Activated CD8-positive, alpha-beta memory T cell treated with anti-CD3 and anti-CD28 coated beads for 1 hour (primary cell): ENCODE results near the gene FCHO2.
"Not testable (repeated sequence)": the region's sequence is repeated elsewhere in the genome, so short reads cannot be mapped to it uniquely, and the experiment has no call there.

Experiments
- DNase-seq, 2 donors: peaks; one replicate each; pipeline ENCODE4 v3.0.0-alpha.2; 2020; ENCODE audit warnings: low read depth in 1 of 2; ENCODE audit errors: extremely low read depth in 1 of 2

The FCHO2 gene, protein sequence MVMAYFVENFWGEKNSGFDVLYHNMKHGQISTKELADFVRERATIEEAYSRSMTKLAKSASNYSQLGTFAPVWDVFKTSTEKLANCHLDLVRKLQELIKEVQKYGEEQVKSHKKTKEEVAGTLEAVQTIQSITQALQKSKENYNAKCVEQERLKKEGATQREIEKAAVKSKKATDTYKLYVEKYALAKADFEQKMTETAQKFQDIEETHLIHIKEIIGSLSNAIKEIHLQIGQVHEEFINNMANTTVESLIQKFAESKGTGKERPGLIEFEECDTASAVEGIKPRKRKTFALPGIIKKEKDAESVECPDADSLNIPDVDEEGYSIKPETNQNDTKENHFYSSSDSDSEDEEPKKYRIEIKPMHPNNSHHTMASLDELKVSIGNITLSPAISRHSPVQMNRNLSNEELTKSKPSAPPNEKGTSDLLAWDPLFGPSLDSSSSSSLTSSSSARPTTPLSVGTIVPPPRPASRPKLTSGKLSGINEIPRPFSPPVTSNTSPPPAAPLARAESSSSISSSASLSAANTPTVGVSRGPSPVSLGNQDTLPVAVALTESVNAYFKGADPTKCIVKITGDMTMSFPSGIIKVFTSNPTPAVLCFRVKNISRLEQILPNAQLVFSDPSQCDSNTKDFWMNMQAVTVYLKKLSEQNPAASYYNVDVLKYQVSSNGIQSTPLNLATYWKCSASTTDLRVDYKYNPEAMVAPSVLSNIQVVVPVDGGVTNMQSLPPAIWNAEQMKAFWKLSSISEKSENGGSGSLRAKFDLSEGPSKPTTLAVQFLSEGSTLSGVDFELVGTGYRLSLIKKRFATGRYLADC

DNA sequence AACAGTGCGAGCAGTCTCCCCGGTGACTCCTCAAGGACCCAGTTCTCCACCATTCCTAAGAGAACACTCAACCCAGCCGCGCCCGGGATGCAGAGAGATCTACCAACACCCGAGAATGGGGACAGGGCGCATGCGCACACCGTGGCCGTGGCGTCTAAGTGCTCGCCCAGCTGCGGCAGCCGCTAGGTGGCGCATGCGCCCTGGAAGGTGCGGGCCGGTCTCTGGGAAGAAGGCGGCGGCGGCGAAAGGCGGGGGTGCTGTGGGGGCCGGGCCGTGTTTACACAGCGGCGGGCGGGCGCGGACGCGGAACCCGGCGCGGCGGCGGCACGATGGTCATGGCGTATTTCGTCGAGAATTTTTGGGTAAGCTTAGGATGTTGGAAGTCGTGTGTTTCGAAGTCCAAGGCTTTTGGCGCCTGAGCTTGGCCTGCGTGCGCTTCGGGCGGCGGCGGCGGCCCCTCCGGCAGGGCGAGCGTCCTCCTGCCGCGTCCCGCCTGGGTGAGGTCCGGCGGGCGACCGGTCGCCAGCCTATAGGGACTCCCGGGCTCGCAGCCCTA is at the start of gene FCHO2:
Gene FCHO2, plus strand, starts transcription at position 274 of the 556 bp plus-strand sequence. Its CDS starts 56 bp downstream, at position 330.
- peak; percentile 88 to 98 for DNase-seq

DNA sequence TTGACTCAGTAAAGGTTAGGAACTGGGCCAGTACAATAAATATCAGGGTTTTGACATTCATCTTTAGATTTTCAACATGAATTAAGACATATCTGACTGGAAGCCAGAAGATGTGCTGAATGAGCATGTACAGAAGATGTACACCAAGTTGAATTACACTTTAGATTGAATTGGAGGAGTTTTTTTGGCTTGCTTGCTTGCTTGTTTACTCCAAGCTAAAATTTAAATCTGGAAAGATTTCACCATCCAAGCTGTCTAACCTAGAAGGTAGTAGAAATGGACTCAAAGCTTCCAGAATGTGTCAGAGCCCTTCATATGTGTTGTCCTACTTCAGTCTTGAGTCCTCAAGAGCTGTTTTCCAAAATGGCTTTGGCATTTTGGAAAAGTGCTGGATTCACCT is 49.0 kb upstream of the FCHO2 start:
- DNase-seq: no peak

DNA sequence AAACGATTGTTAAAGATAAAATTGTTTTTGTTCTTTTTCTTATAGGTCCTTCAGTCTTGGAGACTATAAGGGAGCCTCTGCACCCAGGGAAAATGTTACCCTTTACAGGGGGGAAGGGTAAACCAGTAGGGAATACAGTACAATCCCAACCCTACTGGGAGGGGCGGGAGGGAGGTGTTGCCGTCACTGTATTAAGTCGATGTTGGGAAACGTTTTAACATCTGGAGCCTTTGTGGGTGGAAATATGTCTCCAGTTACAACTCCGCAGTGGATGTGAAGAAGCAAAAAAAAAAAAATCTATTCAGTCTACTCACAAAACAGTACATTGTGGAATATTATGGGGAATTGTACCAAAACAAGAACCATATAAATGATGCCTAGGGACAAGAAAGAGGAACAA is 47.2 kb upstream of the FCHO2 start:
- no peak for DNase-seq

DNA sequence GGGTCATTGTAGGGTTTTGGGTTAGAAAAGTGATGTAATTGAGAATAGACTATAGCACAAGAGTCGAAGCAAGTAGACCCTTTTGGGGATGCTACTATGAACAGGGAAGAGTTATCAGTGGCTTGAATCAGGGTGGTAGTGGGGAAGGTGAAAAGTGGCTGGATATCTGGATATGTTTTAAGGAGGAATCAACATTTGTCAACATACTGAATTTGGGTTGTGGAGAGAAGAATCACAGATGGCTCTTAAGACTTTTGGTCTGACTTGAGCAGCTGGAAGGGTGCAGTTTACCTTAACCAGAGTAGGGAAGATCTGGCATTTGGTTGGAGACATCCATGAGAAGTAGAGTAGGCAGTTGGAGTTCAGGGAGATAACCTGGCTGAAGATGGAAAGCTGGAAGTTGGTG is 38.5 kb upstream of the FCHO2 start:
- DNase-seq: no peak

DNA sequence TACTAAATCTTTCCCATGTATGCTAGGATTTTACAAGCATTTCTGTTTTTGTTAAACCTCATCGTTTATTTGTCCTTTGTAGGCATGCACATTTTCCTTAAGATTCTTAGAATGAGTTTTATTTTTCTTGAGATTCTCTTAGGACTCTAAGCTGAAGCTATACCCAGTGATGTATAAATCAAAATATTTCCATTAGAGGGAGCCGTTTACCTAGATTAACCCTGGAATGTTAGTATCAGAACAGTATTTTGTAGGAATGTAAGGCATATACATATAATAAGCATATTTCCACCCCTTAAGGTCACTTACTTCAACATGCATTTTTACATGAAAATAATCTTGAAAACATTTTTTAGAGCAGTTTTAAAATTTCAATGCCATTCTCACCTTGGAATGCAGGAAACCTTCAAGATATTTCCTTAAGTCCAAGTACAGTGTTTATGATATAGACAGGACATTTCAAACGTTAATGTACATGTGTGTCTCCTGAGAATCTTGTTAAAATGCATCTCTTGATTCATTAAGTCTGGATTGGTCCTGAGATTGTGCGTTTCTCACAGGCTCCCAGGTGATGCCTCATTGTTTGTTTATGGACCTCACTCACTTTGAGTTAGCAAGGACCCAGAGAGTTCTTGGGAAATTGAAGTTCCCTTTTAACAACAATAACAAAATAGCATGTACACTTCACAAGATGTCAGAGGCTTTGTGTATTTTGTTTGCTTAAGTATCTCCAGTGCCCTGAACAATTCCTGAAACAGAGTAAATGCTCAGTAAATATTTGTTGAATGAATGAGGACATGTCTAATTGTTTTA is 34.9 kb upstream of the FCHO2 start:
- no peak for DNase-seq

DNA sequence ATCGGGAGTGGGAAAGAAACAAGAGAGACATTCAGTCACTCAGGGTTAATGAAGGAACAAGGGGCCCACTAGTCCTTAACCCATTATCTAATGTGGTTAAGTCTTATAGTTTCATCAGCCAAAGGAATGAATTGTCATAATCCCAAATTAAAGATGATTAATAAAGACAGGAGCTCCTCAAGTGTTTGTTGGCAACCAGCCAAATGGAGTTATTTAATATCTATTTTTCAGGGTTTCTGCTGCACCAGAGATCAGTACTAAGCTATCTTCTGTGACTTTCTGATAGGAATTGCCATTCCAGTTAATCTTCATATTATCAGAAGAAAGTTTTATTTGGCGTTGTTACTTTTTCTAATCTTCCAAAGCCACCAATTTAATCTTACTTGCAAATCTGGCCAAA is 34.0 kb upstream of the FCHO2 start:
- DNase-seq: no peak

DNA sequence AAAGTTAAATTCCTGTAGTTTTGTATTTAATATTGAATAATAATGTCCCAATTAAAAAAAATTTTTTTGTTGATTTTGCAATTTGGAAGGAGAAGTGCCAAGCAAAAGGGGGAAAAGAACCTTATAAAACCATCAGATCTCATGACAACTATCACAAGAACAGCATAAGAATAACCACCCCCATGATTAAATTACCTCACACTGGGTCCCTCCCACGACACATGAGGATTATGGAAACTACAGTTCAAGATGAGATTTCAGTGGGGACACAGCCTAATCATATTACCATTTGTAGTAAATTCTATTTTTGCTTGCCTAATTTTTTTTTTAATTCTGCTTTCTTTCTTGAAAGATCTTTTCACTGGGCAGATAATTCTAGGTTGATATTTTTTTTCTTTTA is 33.4 kb upstream of the FCHO2 start:
- no peak for DNase-seq

DNA sequence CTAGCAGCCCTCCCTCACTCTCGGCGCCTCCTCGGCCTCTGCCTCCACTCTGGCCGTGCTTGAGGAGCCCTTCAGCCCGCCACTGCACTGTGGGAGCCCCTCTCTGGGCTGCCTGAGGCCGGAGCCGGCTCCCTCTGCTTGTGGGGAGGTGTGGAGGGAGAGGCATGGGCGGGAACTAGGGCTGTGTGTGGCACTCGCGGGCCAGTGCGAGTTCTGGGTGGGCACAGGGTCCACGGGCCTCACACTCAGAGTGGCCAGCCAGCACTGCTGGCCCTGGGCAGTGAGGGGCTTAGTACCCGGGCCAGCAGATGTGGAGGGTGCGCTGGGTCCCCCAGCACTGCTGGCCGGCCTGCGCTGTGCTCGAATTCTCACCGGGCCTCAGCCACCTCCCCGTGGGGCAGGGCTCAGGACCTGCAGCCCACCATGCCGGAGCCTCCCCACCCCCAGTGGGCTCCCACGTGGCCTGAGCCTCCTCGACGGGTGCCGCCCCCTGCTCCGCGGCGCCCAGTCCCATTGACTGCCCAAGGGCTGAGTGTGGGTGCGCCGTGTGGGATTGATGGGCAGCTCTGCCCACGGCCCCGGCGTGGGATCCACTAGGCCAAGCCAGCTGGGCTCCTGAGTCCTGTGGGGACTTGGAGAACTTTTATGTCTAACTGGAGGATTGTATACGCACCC is 30.4 kb upstream of the FCHO2 start:
- no peak for DNase-seq

DNA sequence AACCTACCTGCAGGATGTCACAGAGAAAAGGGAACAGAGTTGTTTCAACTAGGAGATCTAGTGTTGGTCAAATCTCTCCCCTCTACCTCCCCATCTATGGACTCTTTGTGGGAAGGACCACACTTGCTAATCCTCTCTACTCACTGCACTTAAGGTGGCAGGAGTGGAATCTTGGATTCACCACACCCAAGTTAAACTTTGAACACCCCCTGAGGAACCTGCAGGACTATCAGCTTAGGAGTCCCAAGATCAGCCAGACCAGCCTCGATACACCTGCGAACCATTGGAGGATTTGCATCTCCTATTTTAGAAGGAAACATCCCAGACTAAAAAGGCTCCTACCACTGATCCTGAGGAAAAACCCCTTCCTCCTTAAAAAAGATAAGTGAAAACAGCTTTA is 23.2 kb upstream of the FCHO2 start:
- DNase-seq: not testable (repeated sequence)

DNA sequence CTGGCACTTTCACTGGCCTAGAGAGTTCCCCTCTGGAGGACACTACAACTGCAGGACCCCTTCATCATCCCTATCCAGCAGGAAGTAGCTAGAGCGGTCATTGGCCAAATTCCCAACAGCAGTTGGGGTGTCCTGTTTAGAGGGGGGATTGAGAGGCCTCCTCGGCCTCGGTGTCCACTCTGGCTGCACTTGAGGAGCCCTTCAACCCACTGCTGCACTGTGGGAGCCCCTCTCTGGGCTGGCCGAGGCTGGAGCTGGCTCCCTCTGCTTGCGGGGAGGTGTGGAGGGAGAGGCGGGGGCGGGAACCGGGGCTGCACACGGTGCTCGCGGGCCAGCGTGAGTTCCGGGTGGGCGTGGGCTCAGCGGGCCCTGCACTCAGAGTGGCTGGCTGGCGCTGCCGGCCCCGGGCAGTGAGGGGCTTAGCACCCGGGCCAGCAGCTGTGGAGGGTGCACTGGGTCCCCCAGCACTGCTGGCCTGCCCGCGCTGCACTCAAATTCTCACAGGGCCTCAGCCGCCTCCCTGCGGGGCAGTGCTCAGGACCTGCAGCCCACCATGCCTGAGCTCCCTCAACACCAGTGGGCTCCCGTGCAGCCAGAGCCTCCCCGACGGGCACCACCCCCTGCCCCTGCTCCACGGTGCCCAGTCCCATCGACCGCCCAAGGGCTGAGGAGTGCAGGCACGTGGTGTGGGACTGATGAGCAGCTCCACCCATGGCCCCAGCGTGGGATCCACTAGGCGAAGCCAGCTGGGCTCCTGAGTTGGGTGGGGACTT is 20.7 kb upstream of the FCHO2 start:
- DNase-seq: not testable (repeated sequence)

DNA sequence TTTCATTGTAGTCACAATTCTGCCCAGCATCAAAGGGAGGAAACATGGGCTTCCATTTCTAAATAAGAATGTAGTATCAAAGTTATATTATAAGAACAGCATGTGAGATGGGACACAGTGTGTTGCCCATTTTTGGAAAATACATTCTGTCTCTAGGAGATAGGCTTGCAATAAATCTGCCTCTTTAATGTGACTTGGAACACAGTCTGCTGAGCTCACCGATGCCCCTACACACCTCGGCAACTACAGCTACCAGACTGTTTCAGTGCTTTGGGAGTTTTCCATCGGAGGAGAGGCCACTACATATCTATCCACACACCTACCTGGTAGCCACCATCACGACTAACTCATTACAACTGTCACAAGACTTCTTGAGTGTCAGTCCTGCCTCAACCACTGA is 18.9 kb upstream of the FCHO2 start:
- DNase-seq: no peak

DNA sequence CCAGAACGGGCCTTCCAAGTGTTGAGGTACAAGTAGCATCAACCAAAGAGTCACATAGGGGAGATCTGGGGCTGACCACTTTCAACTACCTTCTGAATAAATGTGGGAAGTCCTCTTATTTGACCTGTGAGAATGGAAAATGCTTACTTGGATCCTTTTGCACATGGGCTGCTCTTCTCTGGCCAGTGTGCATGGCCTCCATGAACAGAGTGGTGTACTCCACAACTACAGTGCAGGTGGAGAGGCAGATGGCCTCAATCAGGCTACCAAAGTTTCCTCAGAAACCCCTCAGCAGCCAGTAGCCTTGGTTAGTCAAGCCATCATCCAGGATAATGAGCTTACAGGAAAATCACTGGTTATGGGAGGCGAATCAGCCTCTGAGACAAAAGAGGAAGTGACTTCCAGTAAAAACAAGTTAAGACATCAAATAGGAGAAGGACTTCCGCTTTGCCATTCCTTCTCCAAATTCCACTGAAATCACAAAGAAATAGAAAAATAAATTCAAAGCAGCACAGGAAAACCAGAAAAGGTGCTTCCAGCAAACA is 18.3 kb upstream of the FCHO2 start:
- DNase-seq: no peak

DNA sequence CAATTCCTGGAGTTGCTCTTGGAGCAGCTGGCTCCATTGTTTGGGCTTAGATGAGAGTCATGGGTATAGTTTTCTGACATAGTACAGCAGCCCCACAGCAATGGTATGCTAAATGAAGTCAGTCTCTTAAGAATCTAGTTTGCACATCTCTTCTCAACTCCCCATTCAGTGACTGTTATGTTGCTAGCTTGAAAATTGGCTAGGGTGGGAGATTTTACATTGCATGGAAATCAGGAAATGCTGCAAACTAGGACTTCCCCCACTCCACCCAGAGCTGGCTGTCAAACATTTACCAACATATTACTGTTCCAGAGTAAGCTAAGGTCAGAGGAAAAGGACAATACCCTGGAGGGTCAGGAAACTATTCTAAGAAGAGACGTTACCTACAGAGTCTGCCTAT is 17.6 kb upstream of the FCHO2 start:
- no peak for DNase-seq

DNA sequence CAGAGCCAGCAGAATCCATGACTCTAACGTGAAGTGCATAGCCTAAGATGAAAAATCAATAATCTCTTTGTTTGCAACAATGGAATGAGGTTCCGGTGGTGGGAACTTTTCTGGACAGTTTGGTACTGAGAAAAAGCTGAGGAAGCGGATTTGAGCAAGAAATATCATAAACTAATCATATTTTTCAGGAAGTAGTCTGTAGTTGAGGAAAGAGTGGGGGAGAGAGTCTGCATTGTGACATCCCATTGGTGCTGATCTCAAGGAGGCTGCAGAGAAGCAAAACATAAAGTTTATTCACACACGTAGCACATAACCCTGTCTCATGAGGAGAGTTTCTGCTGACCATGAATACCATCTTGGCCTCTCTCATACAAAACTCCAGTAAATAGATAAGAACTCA is 15.8 kb upstream of the FCHO2 start:
- DNase-seq: no peak

DNA sequence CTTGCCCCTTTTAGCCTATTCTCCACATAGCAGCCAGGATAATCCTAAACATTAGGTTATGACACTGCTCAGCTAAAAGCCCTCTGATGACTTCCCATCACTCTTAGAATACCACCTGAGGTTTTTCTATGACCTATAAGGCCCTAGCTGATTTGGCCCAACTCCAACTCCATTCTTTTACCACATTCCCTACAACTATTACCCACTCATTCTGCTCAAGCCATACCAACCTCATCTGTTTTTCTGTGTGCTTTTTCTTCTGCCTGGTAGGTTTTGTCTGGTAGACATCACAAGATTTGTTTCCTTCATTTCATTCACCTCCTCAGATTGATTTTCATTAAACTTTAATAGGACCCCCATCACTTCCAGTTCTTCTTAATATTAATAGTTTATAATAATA is 12.5 kb upstream of the FCHO2 start:
- no peak for DNase-seq

DNA sequence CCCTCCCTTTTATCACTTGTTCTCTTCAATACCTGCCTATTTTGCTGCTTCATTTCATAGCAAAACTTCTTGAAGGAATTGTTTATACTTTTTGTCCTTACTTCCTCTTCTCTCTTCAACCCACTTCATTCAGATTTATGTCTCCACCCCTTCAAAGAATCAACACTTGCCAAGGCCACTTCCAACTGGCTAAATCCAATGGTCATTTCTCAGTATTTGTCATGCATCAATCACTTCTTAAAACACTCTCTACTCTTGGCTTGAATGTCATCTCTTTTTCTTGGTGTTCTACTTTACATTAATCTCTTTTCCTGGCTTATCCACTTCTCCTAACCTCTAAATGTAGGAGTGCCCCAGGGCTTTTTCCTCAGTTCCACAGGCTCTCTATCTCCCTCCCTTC is 8.3 kb upstream of the FCHO2 start:
- no peak for DNase-seq

DNA sequence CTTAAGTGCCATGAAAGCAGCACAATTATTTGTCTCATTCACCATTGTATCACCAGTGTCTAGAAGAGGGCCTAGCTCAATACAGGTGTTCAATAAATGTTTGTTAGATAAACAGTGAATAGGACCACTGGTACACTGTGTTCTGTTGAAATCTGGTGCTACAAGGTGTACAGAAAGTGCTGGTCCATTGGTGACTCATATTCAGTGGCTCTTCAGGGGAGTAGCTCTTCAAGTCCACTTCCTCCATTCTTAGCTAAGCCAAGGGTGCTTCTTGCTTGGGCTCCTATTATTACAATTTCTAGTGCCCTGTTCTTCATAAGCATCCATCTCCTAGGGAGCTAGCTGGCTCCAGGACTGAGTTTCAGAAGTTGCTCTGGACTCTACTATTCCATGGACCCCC is 6.4 kb upstream of the FCHO2 start:
- DNase-seq: no peak

DNA sequence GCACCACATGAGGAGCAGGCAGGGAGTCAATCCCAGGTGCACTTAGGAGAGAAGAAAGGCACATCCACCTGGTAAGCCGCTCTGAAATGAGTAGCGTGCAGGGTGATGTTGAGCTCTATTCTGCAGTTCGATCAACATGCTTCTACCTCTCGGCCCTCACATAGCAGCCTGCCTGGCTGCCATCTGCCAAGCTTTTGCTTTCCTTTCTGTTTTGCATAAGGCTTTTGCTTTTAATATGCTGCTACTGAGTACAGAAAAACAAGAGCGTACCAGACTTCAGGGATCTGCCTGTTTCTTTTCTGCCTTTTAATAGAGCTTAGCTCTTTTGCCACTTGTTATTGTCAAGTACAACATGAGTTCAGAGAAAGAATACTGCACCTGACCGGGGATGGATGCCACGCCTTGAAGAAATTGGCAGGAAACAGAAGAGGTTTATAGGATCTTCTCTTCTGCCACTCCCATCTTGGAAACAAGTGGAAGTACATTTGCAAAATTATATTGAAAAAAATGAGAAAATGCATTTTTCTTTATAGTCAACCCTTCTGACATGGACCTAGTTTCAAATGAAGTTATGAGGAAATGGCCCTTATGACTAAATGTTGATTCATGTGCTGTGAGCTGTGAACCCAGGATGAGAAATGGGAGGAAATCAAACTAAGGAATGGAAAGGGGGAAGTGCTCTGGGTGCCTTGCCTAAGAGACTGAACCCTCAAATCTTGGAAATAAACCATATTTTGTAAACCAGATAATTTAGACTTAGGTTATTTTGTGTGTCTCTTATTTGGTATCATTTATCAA is 4.0 kb upstream of the FCHO2 start:
- DNase-seq: no peak

DNA sequence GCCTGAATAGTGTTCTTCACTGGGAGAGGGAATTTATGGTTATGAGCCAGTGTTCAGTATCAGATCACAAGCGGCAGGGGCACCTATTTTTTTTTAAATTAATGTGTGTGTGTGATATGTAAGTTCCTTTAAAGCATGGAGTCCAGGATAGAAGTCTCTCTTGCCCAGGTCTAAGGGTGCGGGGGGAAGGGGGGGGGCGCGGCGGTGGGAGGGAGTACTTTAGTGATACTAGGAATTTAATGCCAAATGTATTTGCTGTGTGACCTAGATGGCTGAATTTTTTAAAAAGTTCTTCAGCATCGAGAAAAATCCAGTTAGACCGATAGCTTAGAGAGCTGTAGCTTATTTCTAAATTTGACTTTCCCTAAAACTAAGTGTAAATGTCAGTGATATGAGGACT is 1.5 kb upstream of the FCHO2 start:
- DNase-seq: no peak
